AG09319 (cell line): ENCODE data around the gene DNASE1L1.

Experiments used
- DNase-seq: peaks from one replicate; pipeline ENCODE4 v3.0.0-alpha.2; 2010; ENCODE audit warnings: low read depth; ENCODE audit errors: extremely low read depth
- CTCF ChIP-seq: IDR thresholded peaks from 2 replicates; pipeline ENCODE4 v1.5.1; 2011; ENCODE audit warnings: low read depth, mild to moderate bottlenecking, inconsistent platforms, low read length, moderate library complexity

The DNASE1L1 gene

GRCh38 chrX:154382483-154383069, 26.5 kb downstream of the DNASE1L1 start:
- DNase-seq = no peak
- TF ChIP-seq CTCF = no peak

DNA sequence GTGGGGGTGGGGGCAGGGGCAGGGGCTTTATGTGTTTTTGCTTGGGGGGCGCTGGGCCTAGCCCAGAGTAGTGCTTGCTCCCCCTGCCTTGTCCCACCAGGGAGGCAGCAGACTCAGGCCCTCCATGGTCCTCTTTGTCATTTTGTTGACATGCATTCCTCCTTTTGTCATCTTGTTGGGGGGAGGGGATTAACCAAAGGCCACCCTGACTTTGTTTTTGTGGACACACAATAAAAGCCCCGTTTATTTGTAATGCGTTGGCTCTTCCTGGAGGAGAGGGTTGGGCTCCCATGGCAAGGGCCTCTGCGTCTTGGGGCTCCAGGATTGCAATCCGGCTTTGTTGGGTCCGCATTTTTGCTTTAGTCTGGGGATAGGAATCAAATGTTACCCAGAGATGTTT, 27.8 kb downstream of the DNASE1L1 start:
- DNase-seq = no peak
- no peak for TF ChIP-seq CTCF

DNA sequence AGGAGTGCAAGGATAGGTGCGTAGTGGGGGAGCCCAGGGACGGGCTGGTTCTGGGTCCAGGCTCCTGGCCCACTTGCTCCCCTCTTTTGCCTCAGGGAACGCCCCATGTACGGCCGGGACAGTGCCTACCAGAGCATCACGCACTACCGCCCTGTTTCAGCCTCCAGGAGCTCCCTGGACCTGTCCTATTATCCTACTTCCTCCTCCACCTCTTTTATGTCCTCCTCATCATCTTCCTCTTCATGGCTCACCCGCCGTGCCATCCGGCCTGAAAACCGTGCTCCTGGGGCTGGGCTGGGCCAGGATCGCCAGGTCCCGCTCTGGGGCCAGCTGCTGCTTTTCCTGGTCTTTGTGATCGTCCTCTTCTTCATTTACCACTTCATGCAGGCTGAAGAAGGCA, 28.3 kb downstream of the DNASE1L1 start:
- DNase-seq = no peak
- TF ChIP-seq CTCF = no peak

- no peak for DNase-seq
- no peak for TF ChIP-seq CTCF
Measured at GRCh38 chrX:154380153-154380552, 28.9 kb downstream of the DNASE1L1 start.

GRCh38 chrX:154379569-154379951, 29.5 kb downstream of the DNASE1L1 start:
- TF ChIP-seq CTCF = no peak
- no peak for DNase-seq

DNA sequence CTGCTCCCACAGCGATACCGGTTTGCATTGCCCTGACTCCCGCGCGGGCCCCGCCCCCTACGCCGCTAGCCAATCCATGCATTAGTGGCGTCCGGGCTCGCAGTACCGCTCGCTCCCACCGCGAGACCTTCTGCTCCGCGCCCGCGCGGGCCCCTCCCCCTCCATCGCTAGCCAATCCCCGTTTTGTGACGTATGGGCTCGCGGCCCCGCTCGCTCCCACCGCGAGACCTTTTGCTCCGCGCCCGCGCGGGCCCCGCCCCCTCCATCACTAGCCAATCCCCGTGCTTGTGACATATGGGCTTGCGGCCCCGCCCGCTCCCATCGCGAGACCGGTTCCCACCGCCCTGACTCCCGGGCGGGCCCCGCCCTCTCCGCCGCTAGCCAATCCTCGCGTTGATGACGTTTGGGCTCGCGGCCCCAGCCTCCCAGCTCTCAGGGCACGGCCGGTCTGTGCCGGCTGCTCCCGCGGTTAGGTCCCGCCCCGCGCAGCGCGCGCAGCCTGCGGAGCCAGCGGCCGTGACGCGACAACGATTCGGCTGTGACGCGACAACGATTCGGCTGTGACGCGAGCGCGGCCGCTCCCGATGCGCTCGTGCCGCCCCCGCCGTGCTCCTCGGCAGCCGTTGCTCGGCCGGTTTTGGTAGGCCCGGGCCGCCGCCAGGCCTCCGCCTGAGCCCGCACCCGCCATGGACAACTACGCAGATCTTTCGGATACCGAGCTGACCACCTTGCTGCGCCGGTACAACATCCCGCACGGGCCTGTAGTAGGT, 30.1 kb downstream of the DNASE1L1 start, which contains the start of gene EMD:
TSS of gene EMD (plus strand) at position 497 of the 770 bp plus-strand sequence. CDS start at position 687, 190 bp downstream.
- DNase-seq = peak; percentile 96
- TF ChIP-seq CTCF = no peak

DNA sequence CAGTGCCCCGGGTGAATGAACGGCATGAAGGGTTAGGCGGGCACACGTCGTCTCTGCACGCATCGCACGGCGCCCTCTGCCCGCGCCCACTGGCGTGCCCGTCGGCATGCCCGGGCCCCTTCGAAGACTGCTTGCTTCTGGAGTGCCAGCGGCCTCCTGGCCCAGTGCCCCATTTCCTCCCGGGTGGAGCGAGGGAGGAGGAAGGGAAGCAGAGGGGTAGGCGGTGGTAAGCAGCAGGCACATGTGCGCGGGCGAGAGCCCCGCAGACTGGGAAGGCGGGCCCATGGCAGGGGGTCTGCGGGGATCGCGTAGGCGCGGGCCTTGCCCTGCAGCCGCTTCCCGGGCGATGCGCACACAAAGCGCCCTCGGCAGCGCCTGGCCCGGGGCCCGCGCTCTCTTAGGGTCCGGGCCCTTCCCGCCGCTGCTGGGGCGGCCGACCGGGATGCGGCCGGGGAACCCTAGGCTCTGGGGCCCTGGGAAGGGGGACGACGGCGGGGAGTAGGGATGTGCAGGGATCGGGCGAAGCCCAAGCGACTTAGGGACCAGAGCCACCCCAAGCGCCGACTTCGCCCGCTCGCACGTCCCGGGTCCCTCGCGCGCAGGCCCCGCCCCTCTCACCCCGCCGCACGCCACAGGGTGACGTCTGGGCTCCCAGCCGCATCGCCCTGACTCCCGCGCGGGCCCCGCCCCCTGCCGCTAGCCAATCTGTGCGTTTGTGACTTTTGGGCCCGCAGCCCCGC, 30.8 kb downstream of the DNASE1L1 start:
- no peak for TF ChIP-seq CTCF
- no peak for DNase-seq
